Neural progenitor cell (in vitro differentiated cells): Measurements from ENCODE around the gene P3H4.

Source experiments
- CTCF ChIP-seq: fragments of 200-600 bp; sonication (generic); IDR thresholded peaks from 2 replicates; pipeline ENCODE4 v1.5.1; 2017; ENCODE audit warnings: antibody characterized with exemption, mild to moderate bottlenecking
- EZH2 ChIP-seq: fragments of 200-600 bp; sonication (generic); IDR thresholded peaks from 2 replicates; pipeline ENCODE4 v1.6.1; 2017; ENCODE audit warnings: antibody characterized with exemption, mild to moderate bottlenecking, moderate library complexity
- EZH2phosphoT487 ChIP-seq: fragments of 200-600 bp; sonication (generic); IDR thresholded peaks from 2 replicates; pipeline ENCODE4 v1.6.1; 2017; ENCODE audit warnings: antibody characterized with exemption

- TF ChIP-seq CTCF (no peak), EZH2 (no peak), EZH2phosphoT487 (no peak)
Measured at GRCh38 chr17:41836550-41837196, 24.9 kb upstream of the P3H4 start.
